GM20000 (cell line): ENCODE data around the gene SDCCAG8.

Source experiments
- DNase-seq: peaks from one replicate; pipeline ENCODE4 v3.0.0; 2012; ENCODE audit warnings: low spot score
- CTCF ChIP-seq: IDR thresholded peaks from 2 replicates; pipeline ENCODE4 v1.5.1; 2012; ENCODE audit warnings: mild to moderate bottlenecking, control low read depth; ENCODE audit errors: extremely low read depth, missing control alignments

SDCCAG8 gene

GRCh38 chr1:243272401-243272800 lies 16.6 kb downstream of the SDCCAG8 start:
- no peak for DNase-seq
- no peak for TF ChIP-seq CTCF

GRCh38 chr1:243273506-243273905 lies 17.7 kb downstream of the SDCCAG8 start:
- no peak for TF ChIP-seq CTCF

GRCh38 chr1:243273945-243274344 lies 18.1 kb downstream of the SDCCAG8 start:
- TF ChIP-seq CTCF: no peak
- no peak for DNase-seq

More at GRCh38 chr1:243273506-243273905, 17.7 kb downstream of the SDCCAG8 start:
- DNase-seq: no peak

GRCh38 chr1:243275316-243275715 lies 19.5 kb downstream of the SDCCAG8 start:
- DNase-seq: no peak
- no peak for TF ChIP-seq CTCF

GRCh38 chr1:243280571-243281129 lies 24.8 kb downstream of the SDCCAG8 start:
- no peak for DNase-seq

GRCh38 chr1:243281672-243282071 lies 25.8 kb downstream of the SDCCAG8 start:
- no peak for DNase-seq
- TF ChIP-seq CTCF: no peak

More at GRCh38 chr1:243280571-243281129, 24.8 kb downstream of the SDCCAG8 start:
- no peak for TF ChIP-seq CTCF

- no peak for DNase-seq
- TF ChIP-seq CTCF: no peak
These were observed 30.7 kb downstream of the SDCCAG8 start for GRCh38 chr1:243286409-243287122.
